SK-N-MC (cell line): Measurements from ENCODE around the gene IQSEC3.

Experiments
- EZH2 ChIP-seq: fragments of 200-600 bp; sonication (generic); IDR thresholded peaks from one replicate; pipeline ENCODE4 v1.6.1; 2017; ENCODE audit warnings: antibody characterized with exemption
- POLR2AphosphoS5 ChIP-seq: IDR thresholded peaks from 2 replicates; pipeline ENCODE4 v1.6.1; 2012; ENCODE audit warnings: mild to moderate bottlenecking, low read depth, low read length, borderline replicate concordance

DNA sequence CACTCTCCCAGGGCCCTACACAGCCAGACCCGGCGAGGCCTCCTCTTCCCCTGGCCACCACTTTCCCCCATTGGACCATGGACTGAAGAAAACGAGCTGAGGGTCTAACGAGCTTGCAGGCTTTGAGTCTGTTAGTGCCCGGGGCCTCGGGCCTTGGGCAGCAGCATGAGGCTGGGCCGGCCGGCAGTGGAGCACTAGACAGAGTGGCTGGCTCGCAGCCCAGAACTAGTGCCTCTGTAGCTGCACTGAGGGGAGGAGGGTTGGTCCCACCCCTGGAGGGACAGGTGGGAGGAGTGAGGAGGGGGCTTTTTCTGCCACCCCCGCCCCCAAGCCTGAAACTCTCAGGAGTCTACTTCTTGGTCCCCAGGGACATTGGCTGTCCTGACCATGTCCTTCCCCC lies 108.7 kb downstream of the IQSEC3 start:
- TF ChIP-seq POLR2AphosphoS5 (no peak), EZH2 (no peak)
